IPS DF 19.7 (cell line): ENCODE measurements around the gene MAPK12.
"Not testable (repeated sequence)": the region's sequence is repeated elsewhere in the genome, so short reads cannot be mapped to it uniquely, and the experiment has no call there.

Experiments
- DNase-seq: peaks from one replicate; pipeline ENCODE4 v3.0.0-alpha.2; 2013; ENCODE audit warnings: low read depth, low spot score

MAPK12 gene

DNA sequence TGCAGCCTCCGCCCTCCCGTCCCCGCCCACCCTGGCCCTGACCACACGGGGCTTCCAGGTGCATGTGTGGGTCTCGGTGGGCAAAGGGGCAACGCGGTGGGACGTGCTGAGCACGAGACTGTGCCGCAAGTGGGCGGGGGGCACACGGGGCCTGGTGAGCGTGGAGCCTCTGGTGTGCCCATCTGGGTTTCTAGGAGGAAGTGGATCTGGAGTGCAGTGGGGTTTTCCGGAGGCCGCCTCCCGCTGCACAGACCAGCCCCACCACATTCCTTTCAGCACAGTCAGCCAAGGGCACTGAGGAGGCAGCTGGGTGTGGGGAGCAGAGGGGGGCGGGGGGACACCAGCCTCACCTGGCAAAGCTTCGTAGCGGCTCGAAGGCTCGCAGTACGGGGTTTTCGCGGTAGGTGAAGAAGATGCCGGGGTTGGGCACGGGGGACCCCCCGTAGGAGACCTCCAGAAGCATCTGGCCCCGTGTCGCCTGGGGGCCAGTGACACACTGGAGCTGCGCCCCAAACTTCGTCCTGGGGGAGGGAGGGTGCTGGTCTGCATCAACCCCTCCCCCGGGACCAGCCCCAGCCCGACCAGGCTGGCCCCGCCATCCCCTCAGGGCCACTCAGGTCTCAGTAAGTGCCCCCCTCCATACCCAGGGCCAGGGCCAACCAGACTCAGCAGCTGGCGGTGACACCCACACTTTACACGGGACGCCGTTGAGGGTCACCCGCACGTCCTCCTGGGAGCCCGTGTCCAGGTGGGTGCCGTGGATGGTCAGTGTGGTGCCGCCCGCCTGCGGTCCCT lies 21.1 kb upstream of the MAPK12 start:
- no peak for DNase-seq

DNA sequence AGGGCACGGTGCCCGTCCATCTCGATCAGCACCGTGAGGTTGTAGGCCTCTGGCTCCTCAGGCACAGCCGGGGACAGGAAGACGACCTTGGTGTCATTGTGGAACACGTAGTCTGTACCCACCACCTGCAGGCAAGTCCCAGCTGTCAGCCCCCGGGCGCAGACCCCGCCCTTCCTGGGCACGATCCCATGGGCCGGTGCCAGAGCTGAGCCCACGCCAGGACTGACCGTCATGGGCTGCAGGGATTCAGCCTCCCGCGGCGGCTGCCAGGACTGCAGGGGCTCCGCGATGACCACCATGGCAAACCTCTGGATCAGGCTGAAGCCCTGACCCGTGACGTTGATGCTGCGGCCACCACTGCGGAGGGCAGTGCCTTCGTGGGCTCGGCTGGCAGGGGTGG lies 20.5 kb upstream of the MAPK12 start:
- DNase-seq: no peak

DNA sequence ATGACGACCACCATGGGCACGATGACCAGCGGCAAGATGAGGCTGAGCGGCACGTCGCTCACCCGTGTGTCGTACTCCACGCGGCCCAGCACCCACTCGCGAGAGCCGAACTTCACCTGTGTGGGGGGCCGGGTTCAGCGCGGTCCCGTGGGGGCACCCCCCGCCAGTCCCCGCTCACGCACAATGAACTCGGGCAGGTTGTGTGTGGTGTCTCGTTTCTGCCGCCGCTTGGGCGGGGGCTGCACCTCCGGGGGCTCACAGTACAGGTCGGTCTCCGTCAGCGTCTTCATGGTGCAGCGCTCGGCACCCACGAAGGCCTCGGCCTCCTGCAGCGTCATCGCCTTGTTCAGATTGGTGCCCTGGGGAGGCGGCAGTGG lies 19.9 kb upstream of the MAPK12 start:
- DNase-seq: no peak

DNA sequence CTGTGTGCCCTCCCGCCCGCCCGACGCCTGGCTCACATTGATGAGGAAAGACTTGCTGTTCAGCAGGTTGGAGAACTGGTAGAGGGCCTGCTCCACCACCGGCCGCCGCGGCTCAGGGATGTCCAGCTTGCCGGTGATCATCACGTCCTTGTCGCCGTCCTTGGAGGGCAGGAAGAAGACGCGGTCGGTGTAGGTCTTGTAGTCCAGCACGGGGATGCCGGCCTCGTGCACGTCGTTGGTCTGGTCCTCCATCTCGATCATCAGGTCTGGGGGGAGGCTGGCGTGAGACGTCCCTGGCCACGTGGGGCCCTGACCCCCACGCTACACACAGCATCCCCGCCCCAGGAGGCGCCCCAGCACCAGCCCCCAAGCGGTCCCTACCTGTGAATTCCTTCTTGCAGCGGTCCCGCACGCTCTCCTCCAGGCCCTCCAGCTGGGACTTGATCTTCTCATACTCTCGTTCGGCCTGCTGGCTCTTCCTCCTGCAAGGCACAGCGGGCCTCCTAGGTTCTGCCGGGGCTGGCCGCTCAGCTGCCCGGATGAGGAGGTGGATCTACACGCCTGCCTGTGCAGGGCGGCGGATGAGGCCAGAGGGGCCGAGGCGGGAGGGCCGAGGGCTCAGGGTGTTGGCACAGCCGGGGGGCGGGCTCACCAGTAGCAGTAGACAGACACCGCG lies 19.4 kb upstream of the MAPK12 start:
- DNase-seq: no peak

DNA sequence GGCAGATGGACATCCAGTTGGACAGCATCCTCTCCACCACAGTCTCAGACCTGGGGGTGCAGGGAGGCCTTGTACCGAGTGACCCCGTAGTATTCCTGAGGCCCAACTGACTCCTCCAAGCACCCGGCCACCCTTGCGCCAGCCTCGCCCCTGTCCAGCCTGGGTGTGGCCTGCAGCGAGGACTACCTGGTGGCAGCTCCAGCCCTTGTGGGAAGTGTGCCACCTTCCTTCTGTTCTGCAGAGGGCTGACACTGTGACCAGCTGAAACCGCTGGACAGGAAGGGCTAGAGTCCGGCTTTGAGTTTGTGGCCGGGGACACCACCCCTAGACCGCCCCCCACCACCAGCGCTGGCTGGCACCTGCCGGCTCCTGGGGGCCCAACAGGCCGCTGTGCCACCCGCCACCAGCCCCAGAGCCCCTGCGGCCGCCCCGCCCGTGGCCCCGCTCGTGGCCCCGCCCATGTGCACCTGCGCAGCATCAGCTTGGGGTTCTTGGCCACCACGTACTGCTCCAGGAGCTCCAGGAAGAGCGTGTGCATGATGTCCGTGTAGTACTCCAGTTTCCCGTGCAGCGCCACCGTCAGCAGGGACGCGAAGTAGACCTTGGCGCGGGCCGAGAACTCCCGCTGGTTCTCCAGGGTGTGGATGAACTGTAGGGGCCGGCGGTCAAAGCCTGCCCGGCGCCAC lies 18.7 kb upstream of the MAPK12 start:
- no peak for DNase-seq

DNA sequence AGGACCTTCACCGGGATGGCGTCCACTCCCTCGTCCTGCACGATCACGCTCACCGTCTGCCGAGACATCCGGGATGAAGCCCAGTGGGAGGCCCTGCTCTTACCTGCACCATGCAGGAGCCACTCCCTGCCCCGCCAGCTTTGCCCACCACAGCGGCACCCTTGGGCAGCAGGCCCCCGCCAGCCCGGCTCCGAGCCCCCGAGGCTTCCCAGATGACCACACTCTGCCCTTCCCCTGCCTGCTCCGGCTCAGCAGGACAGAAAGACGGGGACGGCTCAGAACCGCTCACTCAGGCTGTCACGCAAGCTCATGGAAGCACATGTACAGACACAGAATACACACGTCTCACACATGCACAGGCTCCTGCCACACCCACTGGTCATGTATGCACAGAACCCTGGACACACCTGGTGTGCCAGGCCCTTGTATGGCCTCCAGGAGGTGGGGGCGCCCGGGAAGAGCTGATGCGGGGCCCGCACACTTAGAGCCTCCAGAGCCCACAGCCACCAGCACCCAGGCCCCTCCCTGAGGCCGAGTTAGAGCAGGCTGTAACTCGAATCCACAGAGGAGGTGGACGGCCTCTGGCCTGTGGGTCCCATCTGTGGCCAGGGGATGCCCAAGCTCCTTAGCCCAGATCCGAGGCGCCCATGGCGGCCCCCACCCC lies 17.6 kb upstream of the MAPK12 start:
- no peak for DNase-seq

DNA sequence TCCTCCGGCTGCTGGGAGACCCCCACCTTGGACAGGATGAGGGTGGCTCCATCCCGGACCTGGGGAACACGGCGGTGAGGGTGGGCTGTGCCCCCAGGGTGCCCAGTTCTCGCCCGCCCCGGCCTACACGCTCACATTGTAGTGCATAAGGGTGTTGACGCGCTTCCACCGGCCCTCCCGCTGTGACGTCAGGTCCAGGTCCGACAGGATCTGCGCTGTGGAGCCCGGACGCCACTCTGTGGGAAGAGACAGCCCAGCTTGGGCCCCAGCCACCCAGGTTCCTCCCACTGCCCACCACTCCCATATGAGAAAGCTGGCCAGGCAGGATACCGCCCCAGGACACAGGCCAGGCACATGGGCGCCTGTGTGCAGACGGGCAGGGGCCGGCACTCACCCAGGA lies 17.0 kb upstream of the MAPK12 start:
- no peak for DNase-seq

DNA sequence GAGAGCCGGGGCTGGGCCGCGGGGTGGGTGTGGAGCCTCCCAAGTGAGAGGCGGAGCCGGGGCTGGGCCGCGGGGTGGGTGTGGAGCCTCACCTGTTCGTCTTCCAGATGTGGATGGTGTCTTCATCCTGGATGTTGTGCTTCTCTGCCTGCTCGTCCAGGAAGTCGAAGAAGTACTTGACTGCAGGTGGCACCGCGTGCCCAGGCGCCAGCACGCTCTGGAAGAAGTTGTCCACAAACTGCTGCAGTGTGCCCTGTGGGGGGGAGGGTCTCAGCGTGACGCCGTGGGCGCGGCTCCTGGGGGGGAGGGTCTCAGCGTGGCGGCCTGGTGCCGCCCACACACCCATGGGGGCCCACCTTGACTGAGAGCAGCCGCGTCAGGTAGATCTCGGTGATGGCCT lies 16.3 kb upstream of the MAPK12 start:
- no peak for DNase-seq

DNA sequence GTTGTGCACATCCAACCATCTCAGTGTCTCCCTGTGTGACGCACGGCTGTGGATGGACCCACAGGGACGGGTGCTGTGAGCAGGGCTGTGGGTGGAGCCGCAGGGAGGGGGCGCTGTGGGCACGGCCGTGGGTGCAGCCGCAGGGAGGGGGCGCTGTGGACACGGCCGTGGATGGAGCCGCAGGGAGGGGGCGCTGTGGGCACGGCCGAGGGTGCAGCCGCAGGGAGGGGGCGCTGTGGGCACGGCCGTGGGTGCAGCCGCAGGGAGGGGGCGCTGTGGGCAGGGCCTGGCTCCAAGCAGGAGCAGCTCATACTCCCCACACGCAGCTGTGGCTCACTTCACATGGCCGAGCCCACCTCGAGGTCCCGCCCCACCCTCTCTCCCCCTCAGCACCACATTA lies 14.7 kb upstream of the MAPK12 start:
- DNase-seq: no peak

DNA sequence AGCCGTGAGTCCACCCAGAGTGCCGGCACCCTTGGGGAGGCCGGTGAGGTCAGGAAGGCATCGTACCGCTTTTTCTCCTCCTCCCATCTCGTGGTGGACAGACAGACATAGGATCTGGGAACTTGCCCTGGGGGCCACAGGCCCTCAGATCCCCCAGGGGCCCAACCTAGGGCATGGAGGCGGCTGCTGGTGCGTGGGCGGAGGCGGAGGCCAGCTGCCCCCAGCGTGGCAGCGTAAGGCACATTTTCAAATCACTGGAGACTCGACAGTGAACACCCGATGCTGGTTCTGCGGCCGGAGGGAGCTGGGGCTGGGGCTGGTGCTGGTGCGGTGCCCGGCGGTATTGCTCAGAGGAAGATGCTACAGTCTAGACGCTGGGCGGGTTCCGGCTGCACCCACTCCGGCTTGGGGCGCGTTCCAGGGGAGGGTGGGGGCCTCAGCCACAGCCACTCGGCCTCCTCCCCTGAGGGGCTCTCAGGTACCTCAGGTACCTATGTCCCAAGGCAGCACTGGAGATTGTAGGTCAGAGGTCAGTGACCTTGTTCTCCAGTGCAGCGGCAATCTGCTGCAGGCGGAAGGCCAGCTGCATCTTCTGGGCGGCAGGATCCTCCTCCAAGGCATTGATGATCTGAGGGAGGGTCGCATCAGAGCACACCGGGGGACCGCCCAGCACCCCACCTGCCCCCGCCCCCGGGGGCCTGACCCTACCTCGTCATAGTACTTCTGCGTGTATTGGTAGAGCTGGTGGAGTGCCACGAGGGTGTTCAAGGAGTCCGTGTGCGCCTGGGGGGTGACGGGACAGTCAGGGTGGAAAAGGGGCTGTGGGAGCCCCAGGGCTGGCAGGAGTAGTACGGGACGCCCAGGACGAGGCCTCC lies 13.9 kb upstream of the MAPK12 start:
- no peak for DNase-seq

DNA sequence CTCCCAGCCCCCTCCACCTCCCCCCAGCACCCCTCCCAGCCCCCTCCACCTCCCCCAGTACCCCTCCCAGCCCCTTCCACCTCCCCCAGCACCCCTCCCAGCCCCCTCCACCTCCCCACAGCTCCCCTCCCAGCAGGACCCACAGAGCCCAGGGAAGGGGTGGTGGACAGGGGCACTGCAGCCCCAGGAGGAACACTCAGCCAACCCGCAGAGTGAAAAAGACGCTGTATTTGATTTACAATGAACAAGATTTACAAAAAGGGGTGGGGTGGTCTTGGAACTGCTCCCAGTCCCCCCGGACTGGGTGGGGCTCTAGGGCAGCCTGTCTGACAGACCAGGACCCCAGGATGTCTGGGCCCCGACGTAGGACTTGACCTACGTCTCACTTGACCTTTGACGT lies 13.3 kb upstream of the MAPK12 start:
- no peak for DNase-seq

DNA sequence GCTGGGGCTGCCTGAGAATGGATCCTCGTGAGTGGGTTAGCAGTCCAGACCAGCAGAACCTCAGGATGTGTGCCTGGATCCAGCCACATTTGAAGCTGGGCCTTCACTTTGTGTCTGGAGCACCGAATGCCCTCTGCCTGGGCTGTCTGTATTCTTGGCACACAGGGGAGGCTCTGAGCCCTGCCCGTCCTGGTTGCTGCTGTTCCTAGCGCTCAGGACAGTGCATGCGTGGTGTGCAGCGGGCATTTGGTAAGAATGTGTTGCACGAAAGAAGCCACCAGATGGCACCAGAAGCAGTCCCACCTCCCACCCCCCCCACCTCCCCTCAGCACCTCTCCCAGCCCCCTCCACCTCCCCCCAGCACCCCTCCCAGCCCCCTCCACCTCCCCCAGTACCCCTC lies 12.8 kb upstream of the MAPK12 start:
- DNase-seq: no peak

DNA sequence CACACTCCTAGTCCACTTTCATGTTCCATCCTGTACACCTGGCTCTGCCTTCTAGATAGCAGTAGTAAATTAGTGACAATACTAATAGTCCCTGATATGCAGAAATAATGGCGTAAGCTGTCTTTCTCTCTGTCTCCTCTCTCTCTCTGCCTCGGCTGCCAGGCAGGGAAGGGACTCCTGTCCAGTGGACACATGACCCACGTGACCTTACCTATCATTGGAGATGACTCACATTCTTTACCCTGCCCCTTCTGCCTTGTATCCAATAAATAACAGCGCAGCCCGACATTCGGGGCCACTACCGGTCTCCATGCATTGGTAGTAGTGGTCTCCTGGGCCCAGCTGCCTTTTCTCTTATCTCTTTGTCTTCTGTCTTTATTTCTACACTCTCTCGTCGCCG lies 12.3 kb upstream of the MAPK12 start:
- DNase-seq: not testable (repeated sequence)

DNA sequence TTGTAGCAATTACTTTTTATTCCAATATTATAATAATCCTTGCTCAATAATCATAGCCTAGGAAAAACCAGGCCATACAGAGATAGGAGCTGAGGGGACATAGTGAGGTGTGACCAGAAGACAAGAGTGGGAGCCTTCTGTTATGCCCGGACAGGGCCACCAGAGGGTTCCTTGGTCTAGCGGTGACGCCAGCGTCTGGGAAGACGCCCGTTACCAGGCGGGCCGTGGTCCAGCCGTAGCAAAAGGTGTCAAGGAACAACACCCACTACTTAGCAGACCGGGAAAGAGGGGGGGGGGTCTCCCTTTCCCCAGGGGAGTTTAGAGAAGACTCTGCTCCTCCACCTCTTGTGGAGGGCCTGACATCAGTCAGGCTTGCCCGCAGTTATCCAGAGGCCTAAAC lies 11.9 kb upstream of the MAPK12 start:
- DNase-seq: not testable (repeated sequence)

DNA sequence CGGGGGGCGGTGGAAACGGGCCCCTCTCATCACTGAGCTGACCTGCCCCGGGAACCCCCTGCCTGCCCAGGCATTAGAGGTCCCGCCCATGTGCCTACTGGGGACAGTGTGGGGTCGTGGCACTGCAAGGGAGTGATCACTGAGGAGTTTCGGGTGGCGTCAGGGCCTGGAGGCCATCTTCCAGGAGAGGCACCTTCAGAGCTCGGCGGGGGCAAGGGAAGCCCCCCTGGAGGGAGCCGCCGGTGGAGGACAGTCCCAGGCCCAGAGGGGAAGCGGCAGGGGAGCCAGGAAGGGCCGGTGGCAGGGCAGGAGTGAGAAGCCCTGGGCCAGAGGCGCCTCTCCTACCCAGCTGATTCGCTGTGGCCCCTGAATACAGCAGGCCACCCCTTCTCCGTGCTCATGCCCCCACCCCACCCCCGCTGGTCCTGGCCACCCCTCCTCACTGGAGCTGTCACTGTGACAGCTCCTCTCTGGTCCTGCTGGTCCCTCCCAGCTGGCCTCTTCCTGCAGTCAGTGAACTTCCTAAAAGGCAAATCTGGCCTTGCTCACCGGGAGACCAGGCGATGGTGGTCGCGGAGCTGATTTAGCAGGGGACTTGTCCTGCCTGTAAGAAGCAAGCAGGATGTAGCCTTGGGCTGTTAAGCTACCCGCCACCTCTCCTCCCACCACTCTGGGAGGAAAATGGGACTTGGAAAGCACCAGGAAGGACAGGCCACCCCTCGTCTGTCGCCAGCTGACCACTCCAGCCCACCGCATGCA lies 10.7 kb upstream of the MAPK12 start:
- no peak for DNase-seq

DNA sequence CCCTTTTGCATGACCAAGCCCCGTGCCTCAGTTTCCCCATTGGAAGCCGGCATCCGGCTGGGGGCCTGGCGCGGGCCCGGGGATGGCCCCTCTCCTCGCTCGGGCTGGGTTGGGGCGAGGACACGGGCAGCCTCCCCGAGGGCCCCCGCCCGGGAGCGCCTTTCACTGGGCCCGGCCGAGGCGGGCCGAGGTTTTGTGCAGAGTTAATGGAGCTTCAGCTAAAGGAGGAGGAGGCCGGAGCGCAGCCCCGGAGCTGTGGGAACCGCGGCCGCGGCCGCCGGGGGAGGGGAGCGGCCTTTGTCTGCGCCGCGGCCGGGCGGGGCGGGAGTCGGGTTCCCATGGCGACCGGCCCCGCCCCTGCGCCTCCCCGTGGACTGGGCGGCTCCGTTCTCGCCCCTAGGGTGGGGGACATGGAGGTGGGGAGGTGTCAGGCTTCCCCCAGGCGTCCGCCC lies 10.1 kb upstream of the MAPK12 start:
- no peak for DNase-seq

DNA sequence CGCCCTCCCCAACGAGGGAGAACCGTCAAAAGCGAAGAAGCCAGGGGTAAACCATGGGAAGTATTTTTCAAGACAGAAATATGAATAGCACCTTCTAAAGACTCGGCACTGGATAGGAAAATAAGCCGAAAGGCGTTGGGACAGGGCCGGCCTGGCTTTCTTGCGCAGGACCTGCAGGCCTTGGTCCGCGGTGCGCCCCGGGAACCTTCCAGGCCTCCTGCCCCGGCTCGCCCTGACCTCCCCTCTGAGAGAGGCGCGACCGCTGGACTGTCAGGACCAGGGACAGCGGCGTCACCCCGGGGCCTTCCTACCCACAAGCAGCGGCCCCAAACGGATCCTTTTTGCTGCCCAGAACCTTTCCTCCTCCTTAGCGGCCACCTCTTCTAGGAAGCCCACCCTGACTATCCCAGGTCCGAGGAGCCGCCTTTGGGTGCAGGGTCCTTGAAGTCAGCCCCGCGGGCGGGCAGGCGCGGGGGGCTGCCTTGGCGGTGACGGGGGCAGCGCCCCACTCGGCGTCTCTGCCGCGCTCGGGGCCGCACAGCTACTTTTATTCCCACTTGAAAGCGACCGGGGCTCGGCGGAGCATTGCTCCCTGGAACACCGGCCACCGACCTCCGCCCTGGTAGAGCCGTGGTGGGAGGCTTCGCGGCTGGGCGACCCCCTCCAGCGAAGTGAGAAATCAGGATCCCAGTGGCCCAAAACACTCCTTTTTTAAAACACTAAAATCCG lies 9.3 kb upstream of the MAPK12 start:
- no peak for DNase-seq

DNA sequence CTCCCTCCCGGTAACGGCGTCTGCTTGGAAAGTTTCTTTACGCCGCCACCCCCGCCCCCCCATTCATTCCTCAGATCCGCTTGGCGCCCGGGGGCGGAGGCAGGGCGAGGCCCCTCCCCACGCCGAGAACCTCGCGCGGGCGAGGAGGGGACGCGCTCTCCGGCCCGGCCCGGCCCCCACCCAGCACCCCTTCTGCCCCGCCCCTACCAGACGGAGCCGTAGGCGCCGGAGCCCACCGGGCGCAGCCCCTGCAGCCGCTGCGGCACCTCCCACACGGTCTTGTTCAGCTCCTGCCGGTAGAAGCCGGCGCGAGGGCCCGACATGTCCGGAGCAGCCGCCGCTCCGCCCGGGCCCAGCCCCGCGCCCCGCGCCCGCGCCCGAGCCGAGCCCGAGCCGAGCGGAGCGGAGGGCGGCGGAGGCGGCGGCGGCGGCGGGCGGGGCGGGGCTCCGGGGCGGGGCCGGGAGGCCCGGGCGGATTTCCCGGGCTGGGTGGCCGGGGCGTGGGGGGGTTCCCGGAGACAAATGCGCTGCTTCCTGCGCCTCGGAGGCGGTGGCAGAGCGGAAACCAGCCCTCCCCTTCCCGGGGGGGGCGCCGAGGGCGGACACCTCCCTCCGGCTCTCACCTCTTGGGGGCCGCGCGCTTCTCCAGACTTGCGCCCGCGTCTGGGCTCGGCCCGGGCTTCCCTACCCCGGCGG lies 8.6 kb upstream of the MAPK12 start, which contains the start of gene MAPK11:
Gene MAPK11 (minus strand): TSS at position 411 of the 696 bp plus-strand sequence. CDS start 88 bp downstream, at position 323.
- no peak for DNase-seq

DNA sequence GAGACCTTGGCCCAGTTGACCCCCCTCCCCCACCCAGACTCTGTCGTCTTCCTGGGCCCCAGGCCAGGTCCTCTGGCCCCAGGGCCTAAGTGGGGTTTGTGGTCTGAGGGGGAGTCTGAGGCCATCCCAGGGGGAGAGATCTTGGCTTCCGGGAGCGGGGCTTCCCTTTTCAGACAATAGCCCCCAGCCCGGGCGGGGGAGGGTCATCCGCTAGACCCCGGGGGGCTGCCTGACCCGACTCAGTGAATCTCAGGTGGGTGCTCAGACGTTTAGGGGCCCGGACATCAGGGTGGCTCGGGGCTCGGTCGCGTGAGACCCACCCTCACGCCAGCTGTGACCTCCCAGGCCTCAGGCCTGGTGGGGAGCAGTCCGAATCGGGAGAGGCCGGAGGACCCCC lies 8.1 kb upstream of the MAPK12 start:
- no peak for DNase-seq
